ENCODE measurements around the gene TBC1D22A. TPM values are rescaled to one million over a fixed set of nuclear protein-coding genes. Genes with fewer than 3 reads are reported as not detected.

The TBC1D22A gene
- total RNA-seq, 6 experiments from 2014 or later = 10.9 to 18.1 (median 14.0) TPM

DNA sequence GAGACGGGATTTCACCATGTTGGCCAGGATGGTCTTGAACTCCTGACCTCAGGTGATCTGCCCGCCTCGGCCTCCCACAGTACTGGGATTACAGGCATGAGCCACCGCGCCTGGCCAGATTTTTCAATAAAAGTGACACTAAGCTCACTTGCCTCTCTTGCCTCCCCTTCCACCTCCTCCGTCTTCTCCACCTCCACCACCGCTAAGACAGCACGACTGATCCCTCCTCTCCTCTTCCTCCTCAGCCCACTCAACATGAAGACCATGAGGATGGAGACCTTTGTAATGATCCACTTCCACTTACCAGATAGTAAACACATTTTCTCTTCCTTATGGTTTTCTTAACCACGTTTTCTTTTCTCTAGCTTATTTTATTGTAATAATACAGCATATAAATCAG is 38.6 kb upstream of the TBC1D22A start:
- no peak for DNase-seq
- intact Hi-C loops (cut with DNase I) = no loop called here
- H3K27me3 ChIP-seq = no peaks in the 10 kb centered on the region
- H3K9me3 ChIP-seq = no peaks in the 10 kb centered on the region
- no peak overlapping the region for H3K4me3 ChIP-seq
- TF ChIP-seq POLR2A (IDR thresholded peaks at IDR 0.05) = no peak
- TF ChIP-seq, protein P1, sequence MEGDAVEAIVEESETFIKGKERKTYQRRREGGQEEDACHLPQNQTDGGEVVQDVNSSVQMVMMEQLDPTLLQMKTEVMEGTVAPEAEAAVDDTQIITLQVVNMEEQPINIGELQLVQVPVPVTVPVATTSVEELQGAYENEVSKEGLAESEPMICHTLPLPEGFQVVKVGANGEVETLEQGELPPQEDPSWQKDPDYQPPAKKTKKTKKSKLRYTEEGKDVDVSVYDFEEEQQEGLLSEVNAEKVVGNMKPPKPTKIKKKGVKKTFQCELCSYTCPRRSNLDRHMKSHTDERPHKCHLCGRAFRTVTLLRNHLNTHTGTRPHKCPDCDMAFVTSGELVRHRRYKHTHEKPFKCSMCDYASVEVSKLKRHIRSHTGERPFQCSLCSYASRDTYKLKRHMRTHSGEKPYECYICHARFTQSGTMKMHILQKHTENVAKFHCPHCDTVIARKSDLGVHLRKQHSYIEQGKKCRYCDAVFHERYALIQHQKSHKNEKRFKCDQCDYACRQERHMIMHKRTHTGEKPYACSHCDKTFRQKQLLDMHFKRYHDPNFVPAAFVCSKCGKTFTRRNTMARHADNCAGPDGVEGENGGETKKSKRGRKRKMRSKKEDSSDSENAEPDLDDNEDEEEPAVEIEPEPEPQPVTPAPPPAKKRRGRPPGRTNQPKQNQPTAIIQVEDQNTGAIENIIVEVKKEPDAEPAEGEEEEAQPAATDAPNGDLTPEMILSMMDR (IDR thresholded peaks at IDR 0.05) = no peak
- H3K27ac ChIP-seq = no peak overlapping the region
- ATAC-seq = no peak
- peaks cover 0 to 19% (median 8%) of the 10 kb centered on the region in 4 donors for H3K36me3 ChIP-seq
- H3K4me1 ChIP-seq = peaks cover 0 to 37% (median 14%) of the 10 kb centered on the region in 4 donors
- 89% methylated on average over 4 of the region's 9 CpGs for WGBS (ENCODE audit: insufficient coverage, low coverage, low lambda C conversion rate, missing lambda C conversion rate)

DNA sequence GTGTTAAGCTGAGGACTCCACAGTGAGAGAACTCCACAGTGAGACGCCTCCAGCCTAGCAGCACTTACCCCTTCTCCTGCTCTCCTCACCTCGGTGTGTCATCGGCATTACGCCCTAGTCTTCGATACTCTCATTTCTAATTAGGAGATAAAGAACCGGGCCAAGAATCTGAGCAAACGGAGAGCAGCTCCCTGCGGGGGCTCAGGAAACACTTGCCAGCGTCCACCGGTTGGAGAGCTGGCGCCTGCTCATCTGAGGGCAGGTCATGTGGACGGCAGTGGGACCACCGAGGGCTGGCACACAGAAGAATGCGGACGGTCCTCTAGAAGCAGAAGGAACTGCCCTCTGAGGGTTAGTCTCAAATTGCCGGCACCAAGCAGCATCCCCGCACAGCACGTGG is 37.4 kb upstream of the TBC1D22A start:
- 80% methylated on average over 10 of the region's 18 CpGs for WGBS (ENCODE audit: insufficient coverage, low coverage, low lambda C conversion rate, missing lambda C conversion rate)
- Histone ChIP-seq H3K9me3 (no peaks in the 10 kb centered on the region), H3K4me3 (no peak overlapping the region), H3K27ac (no peak overlapping the region), H3K36me3 (peaks cover 0 to 7% (median 1%) of the 10 kb centered on the region in 4 donors), H3K4me1 (peaks cover 0 to 47% (median 15%) of the 10 kb centered on the region in 4 donors), H3K27me3 (no peaks in the 10 kb centered on the region)
- TF ChIP-seq, protein P1 (IDR thresholded peaks at IDR 0.05) = no peak
- TF ChIP-seq POLR2A (IDR thresholded peaks at IDR 0.05) = no peak
- no peak for ATAC-seq
- intact Hi-C loops (cut with DNase I) = no loop called here
- DNase-seq = no peak

DNA sequence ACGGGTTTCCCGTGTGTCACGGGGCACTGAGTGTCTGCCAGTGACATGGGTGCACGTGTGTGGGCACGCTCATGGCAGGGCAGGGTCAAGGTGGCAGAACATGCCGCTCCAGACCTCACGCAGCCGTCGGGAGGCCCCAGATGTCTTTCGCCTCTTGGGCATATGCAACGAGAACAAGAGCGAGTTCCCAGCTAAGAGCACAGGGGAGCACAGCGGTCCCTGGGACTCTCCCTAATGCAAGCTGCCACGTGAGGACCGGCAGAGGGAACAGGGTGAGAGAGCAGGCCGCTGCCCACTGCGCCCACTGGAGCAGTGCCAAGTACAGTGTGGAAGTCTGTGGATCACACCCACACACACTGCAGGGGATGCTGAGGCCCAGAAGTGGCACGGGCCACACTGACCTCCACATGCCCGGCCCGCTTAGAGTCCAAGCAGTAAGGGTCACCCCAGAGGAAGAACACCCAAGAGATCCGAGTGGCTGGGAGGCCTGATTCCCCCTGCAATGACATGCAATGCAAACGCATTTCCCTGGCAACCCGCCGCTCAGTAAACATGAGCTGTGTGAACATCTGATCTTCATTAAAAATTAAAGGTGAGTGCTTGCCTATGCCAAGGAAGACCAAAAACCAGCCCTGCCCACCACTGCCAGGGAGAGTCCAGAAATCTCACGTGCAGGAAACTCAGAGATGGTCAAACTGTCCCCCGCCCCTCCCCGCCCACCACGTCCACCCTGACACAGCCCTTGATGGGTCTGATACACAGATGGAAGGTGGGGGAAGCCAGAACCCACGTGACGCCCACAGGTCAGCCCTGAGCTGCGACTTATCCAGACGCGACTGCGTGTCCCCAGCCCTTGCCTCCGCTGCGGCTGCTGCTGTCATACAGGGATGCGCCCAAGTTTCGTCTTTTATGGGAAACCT is 36.1 kb upstream of the TBC1D22A start:
- no peaks in the 10 kb centered on the region for H3K27me3 ChIP-seq
- H3K4me1 ChIP-seq = peaks cover 0 to 60% (median 21%) of the 10 kb centered on the region in 4 donors
- intact Hi-C loops (cut with DNase I) = no loop called here
- DNase-seq (peak; percentile 79 to 90 (median 87)), ATAC-seq (peak; percentile 66 to 79 (median 73))
- no peak overlapping the region for H3K4me3 ChIP-seq
- H3K9me3 ChIP-seq = no peaks in the 10 kb centered on the region
- H3K36me3 ChIP-seq = no peaks in the 10 kb centered on the region
- no peak for TF ChIP-seq POLR2A (IDR thresholded peaks at IDR 0.05)
- TF ChIP-seq, protein P1 (IDR thresholded peaks at IDR 0.05) = no peak
- 35% methylated on average over 18 of the region's 38 CpGs for WGBS (ENCODE audit: insufficient coverage, low coverage, low lambda C conversion rate, missing lambda C conversion rate)
- peak overlapping the region in 2 of 3 donors; percentile 17 to 37 for H3K27ac ChIP-seq

DNA sequence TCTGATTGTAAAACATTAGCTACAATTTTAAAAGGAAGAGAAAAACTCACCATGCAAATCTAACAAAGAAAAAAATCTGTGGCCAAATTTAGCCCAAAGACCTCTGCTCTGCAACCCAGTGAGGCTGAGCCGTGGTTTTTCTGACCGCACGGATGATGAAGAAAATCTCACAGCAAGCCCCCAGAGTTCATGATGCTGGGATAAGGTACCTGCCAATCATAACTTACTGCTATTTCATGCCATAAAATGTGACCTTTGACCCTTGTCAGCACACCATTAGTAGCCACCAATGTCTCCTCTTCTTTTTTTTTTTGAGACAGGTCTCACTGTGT is 35.5 kb upstream of the TBC1D22A start:
- DNase-seq = no peak
- Histone ChIP-seq H3K4me3 (no peak overlapping the region), H3K27ac (no peak overlapping the region), H3K36me3 (no peaks in the 10 kb centered on the region), H3K4me1 (peaks cover 0 to 63% (median 24%) of the 10 kb centered on the region in 4 donors), H3K27me3 (no peaks in the 10 kb centered on the region), H3K9me3 (no peaks in the 10 kb centered on the region)
- 64% methylated on average over 3 of the region's 3 CpGs for WGBS (ENCODE audit: insufficient coverage, low coverage, low lambda C conversion rate, missing lambda C conversion rate)
- intact Hi-C loops (cut with DNase I) = no loop called here
- TF ChIP-seq POLR2A (IDR thresholded peaks at IDR 0.05) = no peak
- TF ChIP-seq, protein P1 (IDR thresholded peaks at IDR 0.05) = no peak
- ATAC-seq = no peak

Data from right lobe of liver (tissue), 6 donors.